Panc1 (cell line): ENCODE data around the gene PAPSS1. TPM values are rescaled to one million over a fixed set of nuclear protein-coding genes. Genes with fewer than 3 reads are reported as not detected.

Source experiments
- ATAC-seq: fragments of 200-7000 bp; cut with Tn5 transposase; 2 replicates; pipeline ENCODE4 v1.9.1; 2020; ENCODE audit warnings: mild to moderate bottlenecking, moderate library complexity
- BruUV-seq: library from RNA; stranded (reverse); fragments of 400-500 nt; replicated peaks from 2 replicates; lab custom pipeline; 2021; lab: Mats Ljungman, UMichigan
- CTCF ChIA-PET: fragments of 300-600 bp; sonication (Branson Sonifier 250); formaldehyde crosslinking; loops from one replicate; lab custom pipeline; 2022; ENCODE audit warnings: antibody characterized with exemption; lab: Charles Lee
- POLR2A ChIA-PET: fragments of 300-600 bp; sonication (Branson Sonifier 250); formaldehyde crosslinking; loops from one replicate; lab custom pipeline; 2022; ENCODE audit warnings: antibody characterized with exemption; lab: Charles Lee
- DNase-seq: peaks from one replicate; pipeline ENCODE4 v3.0.0-alpha.2; 2010; ENCODE audit warnings: low read depth, low spot score
- H3K27ac ChIP-seq: 2 replicates; pipeline ENCODE4 v1.5.1; 2011; ENCODE audit warnings: mild to moderate bottlenecking, low read length, inconsistent platforms
- H3K27me3 ChIP-seq: fragments of 200-500 bp; sonication (Bioruptor generic); 2 replicates; pipeline ENCODE4 v1.6.0; 2014; ENCODE audit warnings: low read length, inconsistent platforms; ENCODE audit not compliant: control insufficient read depth, insufficient read depth
- H3K36me3 ChIP-seq: fragments of 200-500 bp; sonication (Bioruptor generic); 2 replicates; pipeline ENCODE4 v1.5.1; 2014; ENCODE audit warnings: inconsistent platforms, mild to moderate bottlenecking, low read length, moderate library complexity; ENCODE audit not compliant: control insufficient read depth, insufficient read depth
- H3K4me1 ChIP-seq: 2 replicates; pipeline ENCODE4 v1.5.1; 2011; ENCODE audit warnings: inconsistent platforms, mild to moderate bottlenecking, low read length, moderate library complexity; ENCODE audit not compliant: control insufficient read depth, insufficient read depth
- H3K4me3 ChIP-seq, 2 experiments: 2 replicates each; pipeline ENCODE4 v1.5.1; 2011 to 2012; ENCODE audit warnings: low read depth in 2 of 2, low read length in 2 of 2, mild to moderate bottlenecking in 2 of 2, inconsistent platforms in 1 of 2, moderate library complexity in 1 of 2
- H3K9me3 ChIP-seq: fragments of 200-500 bp; sonication (Bioruptor generic); 2 replicates; pipeline ENCODE4 v1.5.1; 2014; ENCODE audit warnings: low read depth, mild to moderate bottlenecking, inconsistent platforms, low read length, moderate library complexity; ENCODE audit not compliant: control insufficient read depth, insufficient read depth
- CTCF ChIP-seq: fragments of 450-650 bp; IDR thresholded peaks from 2 replicates; pipeline ENCODE4 v1.5.1; 2017; ENCODE audit warnings: mild to moderate bottlenecking
- POLR2AphosphoS5 ChIP-seq: IDR thresholded peaks from 2 replicates; pipeline ENCODE4 v1.6.1; 2012; ENCODE audit warnings: mild to moderate bottlenecking, low read depth, low read length, moderate library complexity
- REST ChIP-seq, 2 experiments: IDR thresholded peaks; 2 replicates each; pipeline ENCODE4 v1.6.1; 2011 to 2012; ENCODE audit warnings: low read depth in 2 of 2, control low read depth in 1 of 2, low read length in 1 of 2, mild to moderate bottlenecking in 1 of 2, moderate library complexity in 1 of 2; ENCODE audit not compliant: insufficient read depth in 1 of 2
- SIN3A ChIP-seq: IDR thresholded peaks from 2 replicates; pipeline ENCODE4 v1.6.1; 2012; ENCODE audit warnings: low read depth, mild to moderate bottlenecking, low read length, moderate library complexity, borderline replicate concordance; ENCODE audit not compliant: insufficient read depth
- TCF7L2 ChIP-seq: IDR thresholded peaks from 2 replicates; pipeline ENCODE4 v1.6.1; 2011; ENCODE audit warnings: mild to moderate bottlenecking, low read depth, low read length, inconsistent platforms
- in situ Hi-C: cut with HindIII; loops from 2 replicates; pipeline ENCODE4 v1.10.0; 2016; ENCODE audit warnings: low sequenced_read_pairs, low pct_unique_long_range_greater_than_20kb
- intact Hi-C: fragments of 100-400 bp; cut with micrococcal nuclease; formaldehyde crosslinking; loops from one replicate; pipeline ENCODE4 v1.10.0; 2022; ENCODE audit not compliant: unreplicated experiment
- total RNA-seq: library from RNA; stranded (reverse); gene quantifications from one replicate; pipeline ENCODE4 v1.2.1, GENCODE V29; 2021; ENCODE audit not compliant: unreplicated experiment

Gene PAPSS1
- total RNA-seq, 1 experiment from 2014 or later = 28.1 TPM

DNA sequence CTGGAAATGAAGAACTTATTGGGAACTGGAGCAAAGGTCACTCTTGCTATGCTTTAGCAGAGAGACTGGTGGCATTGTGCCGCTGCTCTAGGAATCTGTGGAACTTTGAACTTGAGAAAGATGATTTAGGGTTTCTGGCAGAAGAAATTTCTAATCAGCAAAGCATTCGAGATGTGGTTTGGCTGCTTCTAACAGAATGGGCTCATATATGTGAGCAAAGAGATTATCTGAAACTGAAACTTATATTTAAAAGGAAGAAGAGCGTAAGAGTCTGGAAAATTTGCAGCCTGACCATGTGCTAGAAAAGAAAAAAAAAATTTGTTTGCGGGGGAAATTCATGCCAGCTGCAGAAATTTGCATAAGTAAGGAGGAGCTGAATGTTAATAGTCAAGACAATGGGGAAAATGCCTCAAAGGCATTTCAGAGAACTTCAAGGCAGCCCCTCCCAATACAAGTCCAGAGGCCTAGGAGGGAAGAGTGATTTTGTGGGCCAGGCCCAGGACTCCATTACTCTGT lies 35.9 kb upstream of the PAPSS1 start:
- H3K4me3 ChIP-seq = no peak overlapping the region
- TF ChIP-seq TCF7L2 (no peak), REST (IDR thresholded peaks at IDR 0.05; ENCODE audit: insufficient read depth in 1 of 2, low read depth in 2 of 2, low read length in 1 of 2) (no peak), CTCF (no peak), SIN3A (no peak), POLR2AphosphoS5 (no peak)
- no peak overlapping the region for H3K27ac ChIP-seq
- CTCF ChIA-PET = interaction anchor here (0.7 kb wide), 1 partner anchor 207 kb away, joined by 6 read pairs; no protein-coding TSS in a partner anchor
- DNase-seq = no peak
- H3K36me3 ChIP-seq = no peaks in the 10 kb centered on the region
- POLR2A ChIA-PET = no interaction called here
- peaks cover under 1% of the 10 kb centered on the region; the same call in 1 of the 2 replicates for H3K27me3 ChIP-seq
- no peaks in the 10 kb centered on the region for H3K9me3 ChIP-seq
- in situ Hi-C loops (no loop called here), intact Hi-C loops (no loop called here)
- BruUV-seq = no TSS peak
- no peaks in the 10 kb centered on the region for H3K4me1 ChIP-seq
- no peak for ATAC-seq

- Histone ChIP-seq H3K27me3 (peaks cover 5% of the 10 kb centered on the region), H3K27ac (no peak overlapping the region), H3K9me3 (no peaks in the 10 kb centered on the region), H3K4me3 (no peak overlapping the region), H3K36me3 (no peaks in the 10 kb centered on the region; the same call in 1 of the 2 replicates), H3K4me1 (no peaks in the 10 kb centered on the region)
- in situ Hi-C loops (no loop called here), intact Hi-C loops (no loop called here)
- ATAC-seq = no peak
- BruUV-seq = no TSS peak
- POLR2A ChIA-PET = no interaction called here
- DNase-seq = no peak
- TF ChIP-seq CTCF (no peak), POLR2AphosphoS5 (no peak), REST (IDR thresholded peaks at IDR 0.05; ENCODE audit: insufficient read depth in 1 of 2, low read depth in 2 of 2, low read length in 1 of 2) (no peak), TCF7L2 (no peak), SIN3A (no peak)
- CTCF ChIA-PET = no interaction called here
Observed at GRCh38 chr4:107751670-107752069, 31.6 kb upstream of the PAPSS1 start.
